AG04450 (cell line): ENCODE measurements around the gene ANKRD17. TPM values are rescaled to one million over a fixed set of nuclear protein-coding genes. Genes with fewer than 3 reads are reported as not detected.
A peak's percentile ranks its signal among the peaks of the same experiment; 100 is the strongest.

Source experiments
- CTCF ChIA-PET: fragments of 300-600, 350-600 bp; formaldehyde crosslinking; extraction: SDS; loops from one replicate; lab custom pipeline; 2022; ENCODE audit warnings: antibody characterized with exemption, inconsistent platforms; lab: Charles Lee
- POLR2A ChIA-PET: fragments of 350-600 bp; formaldehyde crosslinking; extraction: SDS; loops from one replicate; lab custom pipeline; 2021; ENCODE audit warnings: antibody characterized with exemption, inconsistent platforms; lab: Yijun Ruan, JAX
- DNase-seq: peaks from one replicate; pipeline ENCODE4 v3.0.0-alpha.2; 2011; ENCODE audit warnings: low read depth, low spot score
- H3K27ac ChIP-seq: one replicate; pipeline ENCODE4 v1.5.1; 2012; ENCODE audit warnings: low read depth, low read length, control low read depth
- H3K27me3 ChIP-seq: one replicate; pipeline ENCODE4 v1.6.0; 2012; ENCODE audit warnings: low read length; ENCODE audit not compliant: control insufficient read depth, insufficient read depth
- H3K4me3 ChIP-seq: 2 replicates; pipeline ENCODE4 v1.5.1; 2011; ENCODE audit warnings: mild to moderate bottlenecking, low read depth, low read length, control low read depth
- H3K9me3 ChIP-seq: 2 replicates; pipeline ENCODE4 v1.5.1; 2012; ENCODE audit warnings: low read length; ENCODE audit not compliant: control insufficient read depth, insufficient read depth
- polyA plus RNA-seq: library from polyadenylated mRNA; depleted of rRNA; stranded (reverse); fragments of >200 nt; gene quantifications from 2 replicates; pipeline ENCODE4 v1.2.3, GENCODE V29; 2011
- TF ChIP-seq, protein P1 (sequence below): IDR thresholded peaks from 2 replicates; pipeline ENCODE4 v1.5.1; 2011; ENCODE audit warnings: low read depth, low read length, control low read depth, inconsistent platforms

ANKRD17 gene
- polyA plus RNA-seq, 1 experiment, result 71.1 TPM

DNA sequence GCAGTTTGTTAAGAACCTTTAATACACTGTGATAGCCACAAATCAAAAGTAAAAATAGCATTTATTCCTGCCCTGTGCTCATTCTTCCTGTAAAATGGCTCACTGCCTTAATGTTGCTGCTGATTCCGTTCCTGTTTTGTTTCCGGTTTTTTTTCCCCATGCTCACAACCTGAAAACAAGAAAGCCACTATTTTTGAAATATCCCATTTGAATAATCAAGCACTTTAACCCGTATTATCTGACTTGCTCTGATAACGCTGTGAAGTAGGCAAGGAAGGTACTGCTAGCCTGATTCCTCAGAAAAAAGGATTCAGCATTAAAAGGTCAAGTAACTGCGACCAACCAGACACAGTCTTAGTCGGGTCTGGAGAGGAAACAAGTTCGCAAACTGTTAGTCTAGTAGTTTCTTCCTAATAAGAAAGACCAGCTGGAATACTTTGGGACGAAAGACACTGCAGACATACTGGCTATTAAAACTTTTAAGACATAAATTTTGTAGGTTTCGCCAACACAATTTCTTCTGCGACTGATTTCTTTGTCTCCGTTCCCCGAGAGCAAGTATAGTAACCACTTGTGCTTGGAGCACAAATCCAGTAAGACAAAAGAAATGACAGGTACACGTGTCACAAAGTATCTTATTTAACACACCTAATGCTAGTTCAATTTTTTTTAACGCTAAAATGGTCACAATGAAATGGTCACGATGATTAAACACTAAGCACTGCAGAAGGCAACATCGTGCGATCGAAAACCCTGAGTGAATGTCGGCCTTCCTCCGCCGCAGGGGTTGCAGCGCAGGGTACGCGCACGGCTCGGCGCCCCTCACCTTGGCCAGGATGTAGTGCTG is 189.9 kb downstream of the ANKRD17 start:
- Histone ChIP-seq H3K9me3 (no peaks in the 10 kb centered on the region; the same call in 1 of the 2 replicates), H3K4me3 (peak overlapping the region; percentile 77), H3K27ac (peak overlapping the region; percentile 90), H3K27me3 (no peaks in the 10 kb centered on the region)
- TF ChIP-seq, protein P1, sequence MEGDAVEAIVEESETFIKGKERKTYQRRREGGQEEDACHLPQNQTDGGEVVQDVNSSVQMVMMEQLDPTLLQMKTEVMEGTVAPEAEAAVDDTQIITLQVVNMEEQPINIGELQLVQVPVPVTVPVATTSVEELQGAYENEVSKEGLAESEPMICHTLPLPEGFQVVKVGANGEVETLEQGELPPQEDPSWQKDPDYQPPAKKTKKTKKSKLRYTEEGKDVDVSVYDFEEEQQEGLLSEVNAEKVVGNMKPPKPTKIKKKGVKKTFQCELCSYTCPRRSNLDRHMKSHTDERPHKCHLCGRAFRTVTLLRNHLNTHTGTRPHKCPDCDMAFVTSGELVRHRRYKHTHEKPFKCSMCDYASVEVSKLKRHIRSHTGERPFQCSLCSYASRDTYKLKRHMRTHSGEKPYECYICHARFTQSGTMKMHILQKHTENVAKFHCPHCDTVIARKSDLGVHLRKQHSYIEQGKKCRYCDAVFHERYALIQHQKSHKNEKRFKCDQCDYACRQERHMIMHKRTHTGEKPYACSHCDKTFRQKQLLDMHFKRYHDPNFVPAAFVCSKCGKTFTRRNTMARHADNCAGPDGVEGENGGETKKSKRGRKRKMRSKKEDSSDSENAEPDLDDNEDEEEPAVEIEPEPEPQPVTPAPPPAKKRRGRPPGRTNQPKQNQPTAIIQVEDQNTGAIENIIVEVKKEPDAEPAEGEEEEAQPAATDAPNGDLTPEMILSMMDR, result no peak
- no peak for DNase-seq
- ChIA-PET CTCF (interaction anchor here (0.6 kb wide), 1 partner anchor 743 kb away, joined by 3 read pairs; no protein-coding TSS in a partner anchor), POLR2A (no interaction called here)

DNA sequence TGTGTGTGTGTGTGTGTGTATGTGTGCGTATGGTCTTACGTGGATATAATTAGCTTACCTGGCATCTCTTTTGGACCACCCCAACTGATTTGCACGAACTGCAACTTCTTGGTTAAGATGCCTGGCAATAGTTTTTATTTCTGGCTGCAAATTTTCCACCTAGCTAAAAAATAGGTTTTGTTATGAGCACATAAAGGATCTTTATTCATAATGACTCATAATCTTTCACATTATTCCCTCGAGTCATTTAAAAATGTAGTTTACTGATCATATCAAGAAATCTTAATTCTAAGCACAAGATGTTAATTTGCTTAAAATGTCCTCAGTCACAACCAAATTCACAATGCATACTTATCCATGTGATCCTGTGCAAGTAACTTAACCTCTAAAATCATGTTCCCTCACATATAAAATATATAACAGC is 190.6 kb downstream of the ANKRD17 start:
- no peaks in the 10 kb centered on the region for H3K27me3 ChIP-seq
- H3K9me3 ChIP-seq, result no peaks in the 10 kb centered on the region; the same call in 1 of the 2 replicates
- POLR2A ChIA-PET, result no interaction called here
- H3K4me3 ChIP-seq, result peak overlapping the region; percentile 77
- TF ChIP-seq, protein P1, result no peak
- no peak overlapping the region for H3K27ac ChIP-seq
- CTCF ChIA-PET, result interaction anchor here (0.6 to 1.1 kb wide), 2 partner anchors 500 to 743 kb away, joined by 3 read pairs; no protein-coding TSS in a partner anchor
- no peak for DNase-seq

DNA sequence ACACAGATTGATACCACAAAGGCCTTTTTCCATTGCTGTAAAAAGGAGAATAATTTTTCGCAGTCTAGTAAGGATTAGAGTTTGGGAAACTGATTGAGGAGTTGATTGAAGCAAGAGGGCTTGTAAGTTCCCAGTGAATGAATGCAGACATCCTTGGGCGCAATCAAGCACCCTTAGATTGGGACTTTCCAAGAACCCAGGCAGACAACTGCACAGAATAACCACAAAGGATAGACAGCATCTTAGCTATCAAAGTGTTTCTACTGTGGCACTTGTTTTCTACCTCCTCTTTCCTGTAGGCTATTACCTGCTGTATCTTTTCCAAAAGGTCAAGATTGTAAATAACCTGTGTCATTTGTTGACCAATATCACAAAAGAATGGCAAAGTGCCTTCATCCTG is 191.7 kb downstream of the ANKRD17 start:
- POLR2A ChIA-PET, result no interaction called here

DNA sequence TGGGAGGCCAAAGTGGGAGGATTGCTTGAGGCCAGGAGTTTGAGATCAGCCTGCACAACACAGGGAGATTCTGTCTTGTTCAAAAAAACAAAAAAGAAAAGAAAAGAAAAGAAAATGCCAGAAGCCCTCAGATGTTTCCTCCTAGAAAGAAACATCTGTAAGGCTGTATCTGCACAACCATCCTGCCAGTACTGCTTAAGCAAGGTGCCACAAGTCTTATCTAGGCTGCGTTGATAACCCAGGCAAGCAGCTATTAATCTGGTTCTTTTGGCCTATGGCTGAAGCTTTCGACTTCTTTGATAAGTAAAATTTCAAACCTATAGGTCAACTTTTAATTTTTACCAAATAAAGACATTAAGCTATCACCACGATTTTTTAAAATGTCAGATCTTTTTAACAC is 192.2 kb downstream of the ANKRD17 start:
- Histone ChIP-seq H3K27ac (no peak overlapping the region), H3K27me3 (no peaks in the 10 kb centered on the region), H3K9me3 (no peaks in the 10 kb centered on the region; the same call in 1 of the 2 replicates), H3K4me3 (no peak overlapping the region)
- TF ChIP-seq, protein P1, result no peak
- ChIA-PET CTCF (no interaction called here), POLR2A (no interaction called here)
- DNase-seq, result no peak

More for the DNA sequence above, 191.7 kb downstream of the ANKRD17 start:
- DNase-seq, result no peak
- Histone ChIP-seq H3K4me3 (no peak overlapping the region), H3K9me3 (no peaks in the 10 kb centered on the region; the same call in 1 of the 2 replicates), H3K27ac (no peak overlapping the region), H3K27me3 (no peaks in the 10 kb centered on the region)
- TF ChIP-seq, protein P1, result no peak
- CTCF ChIA-PET, result interaction anchor here (1.1 kb wide), 1 partner anchor 499 kb away, joined by 3 read pairs; no protein-coding TSS in a partner anchor

DNA sequence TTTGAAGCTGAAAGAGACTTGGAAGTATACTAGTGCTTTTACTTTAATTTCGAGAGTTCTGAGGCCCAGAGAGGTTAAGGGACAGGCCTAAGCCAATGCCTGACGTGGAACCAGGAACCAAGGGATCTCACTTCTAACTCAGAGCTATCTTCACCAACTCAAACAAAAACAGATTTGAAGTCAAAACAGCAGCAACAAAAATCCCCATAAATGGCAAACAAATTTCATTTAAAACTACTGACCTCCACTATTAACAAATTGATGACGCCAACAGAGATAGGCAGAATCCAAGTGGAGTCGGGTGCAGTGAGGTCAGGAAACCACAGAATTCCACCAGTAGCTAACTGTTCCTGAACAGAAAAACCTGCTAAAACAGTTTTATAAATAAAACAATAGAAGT is 194.1 kb downstream of the ANKRD17 start:
- no peak for DNase-seq
- H3K9me3 ChIP-seq, result no peaks in the 10 kb centered on the region; the same call in 1 of the 2 replicates
- H3K27me3 ChIP-seq, result no peaks in the 10 kb centered on the region
- H3K27ac ChIP-seq, result no peak overlapping the region
- no peak overlapping the region for H3K4me3 ChIP-seq
- ChIA-PET POLR2A (no interaction called here), CTCF (interaction anchor here (1.9 kb wide), 1 partner anchor 192 kb away, joined by 4 read pairs; no protein-coding TSS in a partner anchor)
- TF ChIP-seq, protein P1, result no peak
